ENCODE results near the gene CREB5.

DNA sequence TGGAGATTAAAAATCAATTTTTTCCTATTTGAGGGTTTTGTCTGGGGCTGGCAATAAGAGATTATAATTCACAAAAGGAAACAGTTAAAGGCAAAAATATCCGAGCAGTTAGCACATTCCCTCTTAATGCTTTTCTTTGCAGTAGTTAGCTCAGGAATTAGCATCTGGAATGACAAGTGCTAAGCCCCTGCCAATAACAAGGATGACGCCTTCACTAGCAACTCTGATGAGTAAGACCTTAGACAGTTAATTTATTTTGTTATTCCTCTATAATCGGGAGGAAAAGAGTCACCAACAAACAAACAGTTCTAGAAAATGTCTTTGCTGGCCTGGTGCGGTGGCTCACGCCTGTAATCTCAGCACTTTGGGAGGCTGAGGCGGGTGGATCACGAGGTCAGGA lies 394.5 kb downstream of the CREB5 start:
- TF ChIP-seq CTCF (IDR thresholded peaks at IDR 0.05) (no peak), POLR2A (IDR thresholded peaks at IDR 0.05) (no peak)
